PC-9 (cell line): ENCODE results near the gene OPN4. TPM values are rescaled to one million over a fixed set of nuclear protein-coding genes. Genes with fewer than 3 reads are reported as not detected.

Source experiments
- BruUV-seq: library from RNA; stranded (reverse); fragments of 400-500 nt; replicated peaks from 2 replicates; lab custom pipeline; 2021; lab: Mats Ljungman, UMichigan
- CTCF ChIA-PET: fragments of 300-600 bp; sonication (Branson Sonifier 250); formaldehyde crosslinking; loops from one replicate; lab custom pipeline; 2022; ENCODE audit warnings: antibody characterized with exemption; lab: Charles Lee
- POLR2A ChIA-PET: fragments of 300-600 bp; sonication (Branson Sonifier 250); formaldehyde crosslinking; loops from one replicate; lab custom pipeline; 2022; ENCODE audit warnings: antibody characterized with exemption; ENCODE audit not compliant: unreplicated experiment; lab: Charles Lee
- DNase-seq, 2 experiments: peaks; one replicate each; pipeline versions ENCODE4 v3.0.0 to v3.0.0-alpha.2; 2015 to 2022; ENCODE audit warnings: mixed read lengths in 1 of 2
- H2AFZ ChIP-seq: fragments of 200-600 bp; sonication (generic); 2 replicates; pipeline ENCODE4 v1.8.1; 2017; ENCODE audit warnings: antibody characterized with exemption
- H3F3A ChIP-seq: fragments of 200-600 bp; sonication (generic); 2 replicates; pipeline ENCODE4 v1.8.1; 2017; ENCODE audit warnings: antibody characterized with exemption, mild to moderate bottlenecking, low read depth; ENCODE audit not compliant: insufficient read depth
- H3K27ac ChIP-seq: fragments of 200-600 bp; sonication (generic); 2 replicates; pipeline ENCODE4 v1.6.1; 2016; ENCODE audit warnings: mixed run types
- H3K27me3 ChIP-seq: fragments of 200-600 bp; sonication (generic); 2 replicates; pipeline ENCODE4 v1.6.1; 2016; ENCODE audit warnings: low read depth, mixed run types; ENCODE audit not compliant: insufficient read depth
- H3K36me3 ChIP-seq: fragments of 200-600 bp; sonication (generic); 2 replicates; pipeline ENCODE4 v1.6.1; 2016; ENCODE audit warnings: low read depth, mixed run types
- H3K4me1 ChIP-seq: fragments of 200-600 bp; sonication (generic); replicated peaks from 2 replicates; pipeline ENCODE4 v1.6.1; 2016; ENCODE audit warnings: mixed run types; ENCODE audit not compliant: insufficient read depth
- H3K4me2 ChIP-seq: fragments of 200-600 bp; sonication (generic); 2 replicates; pipeline ENCODE4 v1.6.1; 2017; ENCODE audit warnings: mixed run types
- H3K4me3 ChIP-seq: fragments of 200-600 bp; sonication (generic); 2 replicates; pipeline ENCODE4 v1.6.1; 2016; ENCODE audit warnings: mixed run types
- H3K79me2 ChIP-seq: fragments of 200-600 bp; sonication (generic); 2 replicates; pipeline ENCODE4 v1.6.1; 2017; ENCODE audit warnings: low read depth, mixed run types
- H3K9me2 ChIP-seq: fragments of 200-600 bp; sonication (generic); 2 replicates; pipeline ENCODE4 v1.8.1; 2017; ENCODE audit warnings: mild to moderate bottlenecking; ENCODE audit not compliant: insufficient read depth
- H3K9me3 ChIP-seq: fragments of 200-600 bp; sonication (generic); 2 replicates; pipeline ENCODE4 v1.8.1; 2016; ENCODE audit warnings: low read depth; ENCODE audit not compliant: insufficient read depth
- H4K20me1 ChIP-seq: fragments of 200-600 bp; sonication (generic); 2 replicates; pipeline ENCODE4 v1.8.1; 2017; ENCODE audit not compliant: insufficient read depth
- EZH2 ChIP-seq: fragments of 200-600 bp; sonication (generic); IDR thresholded peaks from 2 replicates; pipeline ENCODE4 v1.8.0; 2017; ENCODE audit warnings: antibody characterized with exemption, low read depth
- intact Hi-C: fragments of 100-400 bp; cut with micrococcal nuclease; formaldehyde crosslinking; loops from one replicate; pipeline ENCODE4 v1.10.0; 2022; ENCODE audit not compliant: unreplicated experiment
- total RNA-seq: library from RNA; stranded (reverse); gene quantifications from 2 replicates; pipeline ENCODE4 v1.2.3, GENCODE V29; 2021
- TF ChIP-seq, protein P1 (sequence below): fragments of 200-600 bp; sonication (generic); conservative IDR thresholded peaks from 2 replicates; pipeline ENCODE4 v1.6.1; 2017; ENCODE audit warnings: mixed run types, antibody characterized with exemption, mild to moderate bottlenecking, moderate library complexity

OPN4 gene
- total RNA-seq, 1 experiment from 2014 or later = 0.15 TPM

DNA sequence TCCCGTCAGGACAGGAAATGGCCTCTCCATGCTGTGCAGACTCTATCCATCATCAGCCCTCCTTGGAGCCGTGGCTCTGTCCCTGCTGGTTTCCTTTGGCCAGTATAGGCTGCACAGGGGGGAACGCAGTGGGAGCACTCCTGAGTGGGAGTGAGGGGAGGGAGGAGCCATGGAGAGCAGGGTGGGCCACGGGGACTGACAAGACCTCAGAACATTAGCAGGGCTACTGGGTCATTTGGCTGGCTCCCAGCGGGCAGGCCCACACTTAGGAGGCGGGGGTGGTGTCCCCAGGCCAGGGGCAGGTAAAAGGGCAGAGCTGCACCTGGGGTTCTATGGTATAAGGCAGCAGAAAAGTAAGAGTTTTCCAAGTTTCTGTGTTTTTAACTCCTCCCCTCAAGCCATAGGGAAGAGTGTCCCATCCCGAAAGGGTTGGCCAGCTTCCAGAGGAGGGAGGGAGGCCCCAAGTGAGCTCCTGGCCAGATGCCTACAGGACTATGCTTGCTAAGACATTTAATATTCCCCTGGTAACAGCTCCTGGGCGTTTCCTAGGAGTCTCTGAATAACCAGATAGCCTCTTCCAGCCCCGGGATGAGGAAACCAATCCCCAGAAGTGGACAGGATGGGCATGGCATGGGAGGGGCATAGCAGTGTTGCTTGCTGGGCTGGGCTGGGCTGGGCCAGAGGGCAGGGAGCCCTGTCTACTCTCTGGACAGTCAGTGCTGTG lies 5.5 kb upstream of the OPN4 start:
- no peaks in the 10 kb centered on the region for H3K27me3 ChIP-seq
- peak overlapping the region; percentile 61 for H3K27ac ChIP-seq
- ChIA-PET CTCF (no interaction called here), POLR2A (interaction anchor here (0.6 kb wide), 1 partner anchor 321 kb away, joined by 3 read pairs; no protein-coding TSS in a partner anchor)
- H3K79me2 ChIP-seq = no peaks in the 10 kb centered on the region
- H3K4me3 ChIP-seq = no peak overlapping the region
- no peaks in the 10 kb centered on the region for H3K9me2 ChIP-seq
- no peaks in the 10 kb centered on the region for H3K9me3 ChIP-seq
- H3K4me1 ChIP-seq = peaks cover 61% of the 10 kb centered on the region
- DNase-seq = peak; percentile 75 to 87
- peak overlapping the region; percentile 52 for H3K4me2 ChIP-seq
- H3K36me3 ChIP-seq = no peaks in the 10 kb centered on the region
- H3F3A ChIP-seq = peaks cover 25% of the 10 kb centered on the region
- BruUV-seq = no TSS peak
- no peaks in the 10 kb centered on the region for H4K20me1 ChIP-seq
- H2AFZ ChIP-seq = no peak overlapping the region
- TF ChIP-seq, protein P1, sequence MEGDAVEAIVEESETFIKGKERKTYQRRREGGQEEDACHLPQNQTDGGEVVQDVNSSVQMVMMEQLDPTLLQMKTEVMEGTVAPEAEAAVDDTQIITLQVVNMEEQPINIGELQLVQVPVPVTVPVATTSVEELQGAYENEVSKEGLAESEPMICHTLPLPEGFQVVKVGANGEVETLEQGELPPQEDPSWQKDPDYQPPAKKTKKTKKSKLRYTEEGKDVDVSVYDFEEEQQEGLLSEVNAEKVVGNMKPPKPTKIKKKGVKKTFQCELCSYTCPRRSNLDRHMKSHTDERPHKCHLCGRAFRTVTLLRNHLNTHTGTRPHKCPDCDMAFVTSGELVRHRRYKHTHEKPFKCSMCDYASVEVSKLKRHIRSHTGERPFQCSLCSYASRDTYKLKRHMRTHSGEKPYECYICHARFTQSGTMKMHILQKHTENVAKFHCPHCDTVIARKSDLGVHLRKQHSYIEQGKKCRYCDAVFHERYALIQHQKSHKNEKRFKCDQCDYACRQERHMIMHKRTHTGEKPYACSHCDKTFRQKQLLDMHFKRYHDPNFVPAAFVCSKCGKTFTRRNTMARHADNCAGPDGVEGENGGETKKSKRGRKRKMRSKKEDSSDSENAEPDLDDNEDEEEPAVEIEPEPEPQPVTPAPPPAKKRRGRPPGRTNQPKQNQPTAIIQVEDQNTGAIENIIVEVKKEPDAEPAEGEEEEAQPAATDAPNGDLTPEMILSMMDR = no peak
- TF ChIP-seq EZH2 = no peak
- intact Hi-C loops = loop anchor here (2.0 to 5.0 kb wide), 2 partner anchors 33 to 128 kb away; partner anchors contain the start of gene WAPL

DNA sequence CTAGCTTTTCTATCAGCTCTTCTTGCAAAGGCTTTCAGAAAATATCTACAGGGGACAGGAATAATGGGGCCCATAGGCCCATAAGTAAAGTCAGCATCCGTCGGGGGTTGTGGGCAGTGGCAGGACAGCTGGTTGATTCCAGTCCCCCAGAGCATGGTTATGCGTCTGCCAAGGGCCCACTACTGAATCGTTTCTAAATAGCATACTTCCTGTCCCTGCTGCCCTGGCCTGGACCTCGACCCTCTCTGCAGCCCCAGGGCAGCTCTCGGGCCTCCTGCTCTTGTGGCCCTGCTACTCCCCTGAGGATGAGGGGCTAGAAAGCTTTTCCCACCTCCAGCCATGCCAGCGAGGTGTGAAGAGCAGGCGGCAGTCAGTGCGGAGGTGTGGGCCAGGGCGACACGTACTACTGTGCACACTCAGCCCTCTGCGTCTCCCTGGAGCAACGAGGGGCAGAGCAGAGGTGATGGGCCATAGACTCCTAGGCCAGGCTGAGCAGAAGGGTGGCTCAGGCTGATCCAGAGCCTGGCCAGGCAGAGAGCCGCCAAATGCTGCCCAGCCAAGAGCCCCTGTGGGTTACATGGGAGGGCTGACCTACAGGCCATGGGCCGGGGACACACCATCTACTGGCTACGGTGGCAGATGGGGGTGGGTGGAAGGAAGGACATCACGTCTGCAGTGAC lies 4.7 kb upstream of the OPN4 start:
- H3K4me1 ChIP-seq = peaks cover 61% of the 10 kb centered on the region
- no peaks in the 10 kb centered on the region for H4K20me1 ChIP-seq
- peak overlapping the region; percentile 52 for H3K4me2 ChIP-seq
- no peaks in the 10 kb centered on the region for H3K27me3 ChIP-seq
- intact Hi-C loops = loop anchor here (2.0 to 5.0 kb wide), 2 partner anchors 33 to 129 kb away; partner anchors contain the start of gene WAPL
- no peaks in the 10 kb centered on the region for H3K79me2 ChIP-seq
- ChIA-PET POLR2A (no interaction called here), CTCF (no interaction called here)
- no peak for TF ChIP-seq EZH2
- TF ChIP-seq, protein P1 = no peak
- no peak overlapping the region for H3K27ac ChIP-seq
- no peaks in the 10 kb centered on the region for H3K9me3 ChIP-seq
- no peaks in the 10 kb centered on the region for H3K9me2 ChIP-seq
- DNase-seq = no peak
- H3K36me3 ChIP-seq = no peaks in the 10 kb centered on the region
- no peak overlapping the region for H3K4me3 ChIP-seq
- no peak overlapping the region for H2AFZ ChIP-seq
- peaks cover 25% of the 10 kb centered on the region for H3F3A ChIP-seq
- no TSS peak for BruUV-seq

DNA sequence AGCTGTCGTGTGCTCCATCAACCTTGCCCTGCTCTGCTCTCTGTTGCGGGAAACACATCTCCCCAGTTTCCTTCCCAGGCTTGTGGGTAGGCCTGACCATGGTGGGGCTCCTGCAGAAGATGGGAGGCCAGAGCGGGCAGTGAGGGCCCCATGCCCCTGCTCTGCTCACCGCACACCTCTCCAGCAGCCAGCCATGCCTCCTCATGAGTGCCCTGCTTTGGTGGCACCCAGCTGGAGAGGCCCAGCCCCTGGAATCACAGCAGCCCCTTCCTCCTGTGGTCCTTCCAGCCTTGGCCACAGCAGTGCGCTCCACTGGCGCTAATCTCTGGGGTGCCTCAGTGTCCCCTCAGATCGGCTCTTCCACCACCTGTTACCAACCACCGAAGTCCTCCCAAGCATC lies 4.2 kb upstream of the OPN4 start:
- Histone ChIP-seq H3K4me1 (peaks cover 61% of the 10 kb centered on the region), H4K20me1 (no peaks in the 10 kb centered on the region), H3K36me3 (no peaks in the 10 kb centered on the region), H3K27me3 (no peaks in the 10 kb centered on the region), H3K9me2 (no peaks in the 10 kb centered on the region), H3K4me2 (no peak overlapping the region), H3F3A (peaks cover 25% of the 10 kb centered on the region), H3K79me2 (no peaks in the 10 kb centered on the region), H3K9me3 (no peaks in the 10 kb centered on the region), H3K27ac (no peak overlapping the region), H3K4me3 (no peak overlapping the region), H2AFZ (no peak overlapping the region)
- intact Hi-C loops = no loop called here
- TF ChIP-seq, protein P1 = no peak
- TF ChIP-seq EZH2 = no peak
- DNase-seq = no peak
- ChIA-PET CTCF (no interaction called here), POLR2A (no interaction called here)
- BruUV-seq = no TSS peak
